C4-2B (cell line): ENCODE measurements around the gene MNS1.
A peak's percentile ranks its signal among the peaks of the same experiment; 100 is the strongest.

Source experiments
- H3K27ac ChIP-seq: fragments of 450-650 bp; 2 replicates; pipeline ENCODE4 v1.5.1; 2017
- CTCF ChIP-seq: fragments of 450-650 bp; conservative IDR thresholded peaks from 2 replicates; pipeline ENCODE4 v1.5.1; 2017; ENCODE audit warnings: mild to moderate bottlenecking
- ZFX ChIP-seq: fragments of 450-650 bp; IDR thresholded peaks from 2 replicates; pipeline ENCODE4 v1.6.1; 2017

The MNS1 gene, protein sequence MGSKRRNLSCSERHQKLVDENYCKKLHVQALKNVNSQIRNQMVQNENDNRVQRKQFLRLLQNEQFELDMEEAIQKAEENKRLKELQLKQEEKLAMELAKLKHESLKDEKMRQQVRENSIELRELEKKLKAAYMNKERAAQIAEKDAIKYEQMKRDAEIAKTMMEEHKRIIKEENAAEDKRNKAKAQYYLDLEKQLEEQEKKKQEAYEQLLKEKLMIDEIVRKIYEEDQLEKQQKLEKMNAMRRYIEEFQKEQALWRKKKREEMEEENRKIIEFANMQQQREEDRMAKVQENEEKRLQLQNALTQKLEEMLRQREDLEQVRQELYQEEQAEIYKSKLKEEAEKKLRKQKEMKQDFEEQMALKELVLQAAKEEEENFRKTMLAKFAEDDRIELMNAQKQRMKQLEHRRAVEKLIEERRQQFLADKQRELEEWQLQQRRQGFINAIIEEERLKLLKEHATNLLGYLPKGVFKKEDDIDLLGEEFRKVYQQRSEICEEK

GRCh38 chr15:56464893-56465520 is at the start of gene MNS1:
Gene MNS1, minus strand, starts transcription at chr15:56465137. Its CDS starts 165 bp downstream, at chr15:56464972.
- TF ChIP-seq ZFX (no peak), CTCF (no peak; the same call in 1 of the 2 replicates)
- peak within 1 kb of the TSS; percentile 61 for H3K27ac ChIP-seq

GRCh38 chr15:56496635-56497034 is 31.7 kb upstream of the MNS1 start:
- H3K27ac ChIP-seq: no peak overlapping the region
- TF ChIP-seq CTCF (peak; percentile 89), ZFX (no peak)

DNA sequence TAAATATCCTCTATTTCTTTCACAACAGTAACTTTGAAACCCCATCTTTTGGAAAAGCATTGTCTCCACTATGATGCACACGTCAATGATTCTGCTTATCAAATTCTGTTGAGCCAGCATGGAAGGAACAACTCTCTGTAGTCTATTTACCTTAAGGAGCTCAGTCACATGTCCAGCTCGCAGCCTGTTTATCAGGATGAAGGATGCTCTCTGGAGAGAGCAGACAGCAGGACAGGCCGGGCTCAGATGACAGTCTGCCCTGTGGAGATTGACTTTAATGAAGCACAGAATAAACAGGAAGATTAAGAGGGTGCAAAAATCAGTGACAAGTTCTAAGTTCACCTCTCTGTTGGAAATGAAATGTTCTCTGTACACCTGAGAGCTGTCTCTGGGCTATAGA is 30.6 kb upstream of the MNS1 start:
- TF ChIP-seq CTCF (no peak), ZFX (no peak)
- no peak overlapping the region for H3K27ac ChIP-seq

GRCh38 chr15:56495053-56495452 is 30.1 kb upstream of the MNS1 start:
- H3K27ac ChIP-seq: no peak overlapping the region
- TF ChIP-seq ZFX: no peak
- no peak for TF ChIP-seq CTCF

- TF ChIP-seq CTCF (no peak), ZFX (no peak)
- no peak overlapping the region for H3K27ac ChIP-seq
These were observed 28.0 kb upstream of the MNS1 start for GRCh38 chr15:56492791-56493555.

GRCh38 chr15:56492236-56492635 is 27.3 kb upstream of the MNS1 start:
- H3K27ac ChIP-seq: no peak overlapping the region
- TF ChIP-seq ZFX: no peak
- TF ChIP-seq CTCF: no peak
